ENCODE measurements around the gene KCNQ1OT1.

Gene KCNQ1OT1

GRCh38 chr11:2697866-2698265 lies 1.9 kb downstream of the KCNQ1OT1 start:
- Histone ChIP-seq H3K4me1 (ENCODE audit: control insufficient read depth in 1 of 2, insufficient read depth in 1 of 2, low read depth in 1 of 2, low read length in 1 of 2) (peaks cover 18 to 23% of the 10 kb centered on the region in 2 experiments), H3K36me3 (no peaks in the 10 kb centered on the region), H3K27ac (no peak overlapping the region), H3K4me3 (ENCODE audit: low read depth in 1 of 2, low read length in 1 of 2) (no peak overlapping the region), H3K27me3 (no peaks in the 10 kb centered on the region), H3K9me3 (no peaks in the 10 kb centered on the region)
- TF ChIP-seq CTCF (IDR thresholded peaks at IDR 0.05): no peak

GRCh38 chr11:2696455-2696854 lies 3.3 kb downstream of the KCNQ1OT1 start:
- Histone ChIP-seq H3K4me3 (ENCODE audit: low read depth in 1 of 2, low read length in 1 of 2) (no peak overlapping the region), H3K4me1 (ENCODE audit: control insufficient read depth in 1 of 2, insufficient read depth in 1 of 2, low read depth in 1 of 2, low read length in 1 of 2) (peaks cover 18 to 23% of the 10 kb centered on the region in 2 experiments), H3K9me3 (no peaks in the 10 kb centered on the region), H3K36me3 (no peaks in the 10 kb centered on the region), H3K27ac (no peak overlapping the region), H3K27me3 (no peaks in the 10 kb centered on the region)
- no peak for TF ChIP-seq CTCF (IDR thresholded peaks at IDR 0.05)

DNA sequence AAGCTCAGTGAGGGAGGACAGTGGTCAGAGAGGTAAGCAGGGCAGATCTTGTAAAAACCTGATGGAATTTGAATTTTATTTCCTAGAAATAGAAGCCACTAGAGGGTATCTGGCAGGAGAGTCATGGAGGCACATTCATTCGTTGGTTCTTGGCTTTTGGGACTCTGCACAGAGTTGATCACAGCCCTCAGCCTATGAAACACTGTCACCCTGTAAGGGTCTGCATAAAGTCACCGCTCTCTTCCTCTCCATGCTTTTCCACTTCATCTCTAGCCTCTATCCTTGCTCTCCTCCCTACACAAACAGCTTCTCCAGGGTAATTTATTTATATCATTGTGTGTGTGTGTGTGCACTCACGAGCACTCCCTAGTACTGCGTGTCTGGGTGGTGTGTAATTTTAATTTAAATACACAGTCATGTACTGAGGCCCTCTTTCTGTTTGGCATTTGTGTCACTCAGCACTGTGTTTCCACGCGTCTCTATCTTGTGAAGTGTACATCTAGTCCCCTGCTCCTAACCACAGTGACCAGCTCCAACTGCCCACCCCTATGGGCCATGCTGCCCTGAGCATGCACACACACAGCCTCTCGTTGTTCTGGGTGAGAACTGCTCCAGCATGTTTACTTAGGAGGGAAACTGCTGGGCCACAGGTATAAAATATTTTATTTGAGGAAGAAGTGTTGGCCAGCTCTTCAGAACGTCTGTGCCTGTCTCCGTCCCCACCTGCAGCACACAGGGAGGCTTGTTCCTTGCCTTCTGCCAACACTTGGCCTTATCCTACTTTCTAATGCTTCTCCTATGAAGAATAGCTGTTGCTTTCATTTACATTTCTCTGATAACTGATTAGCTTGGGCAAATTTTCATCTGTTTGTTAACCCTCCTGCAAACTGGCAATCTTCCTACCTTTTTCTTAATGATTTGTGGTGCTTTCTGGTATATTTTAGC lies 4.5 kb downstream of the KCNQ1OT1 start:
- no peak for TF ChIP-seq CTCF (IDR thresholded peaks at IDR 0.05)
- no peaks in the 10 kb centered on the region for H3K36me3 ChIP-seq
- H3K27ac ChIP-seq: no peak overlapping the region
- no peaks in the 10 kb centered on the region for H3K27me3 ChIP-seq
- H3K4me1 ChIP-seq (ENCODE audit: control insufficient read depth in 1 of 2, insufficient read depth in 1 of 2, low read depth in 1 of 2, low read length in 1 of 2): peaks cover 15 to 16% of the 10 kb centered on the region in 2 experiments
- H3K4me3 ChIP-seq (ENCODE audit: low read depth in 1 of 2, low read length in 1 of 2): no peak overlapping the region
- no peaks in the 10 kb centered on the region for H3K9me3 ChIP-seq

DNA sequence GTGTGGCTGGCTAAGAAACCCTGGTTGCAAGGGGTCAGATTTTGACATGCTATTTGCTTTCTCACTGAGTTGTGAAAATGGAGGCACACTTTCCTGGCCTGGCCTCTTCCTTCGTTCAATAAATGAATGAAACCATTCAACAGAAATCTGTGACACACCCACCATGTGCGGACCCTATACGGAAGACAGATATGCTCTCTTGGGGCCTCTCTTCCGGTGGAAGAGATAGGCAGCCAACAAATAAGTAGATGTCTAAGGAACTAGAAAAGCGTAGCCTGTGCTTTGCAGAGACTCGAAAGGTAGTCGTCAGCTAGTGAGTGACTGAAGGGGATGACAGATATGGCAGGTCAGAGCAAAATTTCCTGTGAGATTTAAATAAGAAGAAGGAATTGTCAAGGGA lies 5.3 kb downstream of the KCNQ1OT1 start:
- peaks cover 15 to 16% of the 10 kb centered on the region in 2 experiments for H3K4me1 ChIP-seq (ENCODE audit: control insufficient read depth in 1 of 2, insufficient read depth in 1 of 2, low read depth in 1 of 2, low read length in 1 of 2)
- H3K27me3 ChIP-seq: no peaks in the 10 kb centered on the region
- no peaks in the 10 kb centered on the region for H3K9me3 ChIP-seq
- no peak overlapping the region for H3K4me3 ChIP-seq (ENCODE audit: low read depth in 1 of 2, low read length in 1 of 2)
- TF ChIP-seq CTCF (IDR thresholded peaks at IDR 0.05): no peak
- no peaks in the 10 kb centered on the region for H3K36me3 ChIP-seq
- H3K27ac ChIP-seq: no peak overlapping the region

DNA sequence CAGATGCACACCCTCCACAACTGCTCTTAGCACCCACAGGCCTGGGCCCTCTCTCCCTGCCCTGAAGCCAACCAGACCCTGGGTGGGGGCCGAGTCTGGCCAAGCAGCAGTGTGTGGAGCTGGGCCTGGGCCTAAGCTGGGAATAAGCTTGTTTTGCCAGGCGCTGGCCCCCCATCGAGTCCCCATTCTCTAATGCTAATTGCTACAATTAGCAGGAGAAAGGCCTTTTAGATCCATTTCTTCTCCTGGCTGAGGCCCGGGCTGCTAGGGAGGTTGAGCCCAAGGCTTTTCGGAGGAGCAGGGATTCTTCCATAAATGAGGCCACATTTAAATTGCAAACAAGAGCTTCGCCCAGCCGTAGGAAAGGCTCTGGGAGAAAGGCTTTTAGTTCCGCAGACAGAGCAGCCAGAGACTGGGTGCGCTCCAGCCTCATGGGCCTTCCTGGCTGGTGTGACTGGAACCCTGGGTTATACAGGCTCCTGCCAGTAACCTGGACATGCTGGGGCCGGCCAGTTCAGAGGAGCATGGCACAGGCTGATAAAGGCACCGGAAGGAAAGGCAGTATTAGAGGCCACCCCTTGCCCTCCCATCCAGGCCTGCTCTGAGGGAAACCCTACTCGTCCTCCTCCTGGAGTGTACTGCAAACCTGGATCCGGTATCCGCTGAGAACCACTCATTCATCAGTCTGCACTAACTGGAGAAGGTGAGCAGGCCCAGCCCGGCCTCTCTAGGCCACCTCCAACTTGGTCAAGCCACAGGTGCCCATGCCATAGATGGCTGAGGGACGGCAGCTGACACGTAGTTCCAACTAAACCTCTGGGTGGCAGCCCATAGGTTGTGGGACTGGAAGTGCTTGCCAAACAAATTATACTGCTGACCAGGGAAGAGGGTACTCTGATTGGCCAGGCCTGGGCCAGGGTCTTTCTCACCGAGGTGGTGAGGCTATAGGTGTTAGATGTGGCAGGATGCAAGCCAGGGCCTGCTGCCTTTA lies 6.2 kb downstream of the KCNQ1OT1 start:
- Histone ChIP-seq H3K4me3 (ENCODE audit: low read depth in 1 of 2, low read length in 1 of 2) (no peak overlapping the region), H3K27me3 (no peaks in the 10 kb centered on the region), H3K4me1 (ENCODE audit: control insufficient read depth in 1 of 2, insufficient read depth in 1 of 2, low read depth in 1 of 2, low read length in 1 of 2) (peaks cover 8 to 9% of the 10 kb centered on the region in 2 experiments), H3K27ac (no peak overlapping the region), H3K9me3 (no peaks in the 10 kb centered on the region), H3K36me3 (no peaks in the 10 kb centered on the region)
- no peak for TF ChIP-seq CTCF (IDR thresholded peaks at IDR 0.05)
